Measurements from ENCODE around the gene WDR91.

The WDR91 gene

GRCh38 chr7:135183478-135183877 is 27.8 kb downstream of the WDR91 start:
- intact Hi-C loops (cut with DNase I), result no loop called here
- DNase-seq, result peak in 1 of 10 donors; percentile 6

- peak in 1 of 10 donors; percentile 69 for DNase-seq
- intact Hi-C loops (cut with DNase I), result no loop called here
Observed at GRCh38 chr7:135181929-135182678, 29.2 kb downstream of the WDR91 start.

GRCh38 chr7:135181261-135181928 is 29.9 kb downstream of the WDR91 start:
- DNase-seq, result no peak
- intact Hi-C loops (cut with DNase I), result no loop called here

- intact Hi-C loops (cut with DNase I), result no loop called here
- DNase-seq, result peak in 1 of 10 donors; percentile 15
Observed at GRCh38 chr7:135180122-135180521, 31.2 kb downstream of the WDR91 start.

- intact Hi-C loops (cut with DNase I), result no loop called here
- peak in 1 of 10 donors; percentile 50 for DNase-seq
Observed at GRCh38 chr7:135179321-135179925, 31.9 kb downstream of the WDR91 start.

GRCh38 chr7:135178364-135178763 is 33.0 kb downstream of the WDR91 start:
- intact Hi-C loops (cut with DNase I), result no loop called here
- no peak for DNase-seq

GRCh38 chr7:135177028-135177696 is 34.2 kb downstream of the WDR91 start:
- intact Hi-C loops (cut with DNase I), result no loop called here
- peak in 1 of 10 donors; percentile 18 for DNase-seq

GRCh38 chr7:135175931-135176330 is 35.4 kb downstream of the WDR91 start:
- DNase-seq, result no peak
- intact Hi-C loops (cut with DNase I), result no loop called here

GRCh38 chr7:135174941-135175340 is 36.4 kb downstream of the WDR91 start:
- peak in 1 of 10 donors; percentile 4 for DNase-seq
- intact Hi-C loops (cut with DNase I), result loop anchor here (5.0 kb wide), 1 partner anchor 483 kb away; no protein-coding TSS in a partner anchor

- intact Hi-C loops (cut with DNase I), result loop anchor here (5.0 kb wide), 1 partner anchor 482 kb away; no protein-coding TSS in a partner anchor
Observed at GRCh38 chr7:135173916-135174315, 37.4 kb downstream of the WDR91 start.

GRCh38 chr7:135171581-135172291 is 39.6 kb downstream of the WDR91 start:
- DNase-seq, result peak in 3 of 10 donors; percentile 33 to 58 (median 49)
- intact Hi-C loops (cut with DNase I), result loop anchor here (2.0 to 5.0 kb wide), 2 partner anchors 39 to 479 kb away; partner anchors contain the start of gene WDR91

More at GRCh38 chr7:135173916-135174315, 37.4 kb downstream of the WDR91 start:
- peak in 1 of 10 donors; percentile 45 for DNase-seq

- DNase-seq, result peak in 1 of 10 donors; percentile 5
- intact Hi-C loops (cut with DNase I), result loop anchor here (1.0 to 5.0 kb wide), 3 partner anchors 40 to 479 kb away; partner anchors contain the start of genes AGBL3 and WDR91
Observed at GRCh38 chr7:135170998-135171481, 40.3 kb downstream of the WDR91 start.

GRCh38 chr7:135170274-135170997 is 40.9 kb downstream of the WDR91 start, which contains the start of gene CYREN:
TSS of gene CYREN (minus strand) at chr7:135170707. CDS start at chr7:135168922, 1,785 bp downstream.
- DNase-seq, result peak; percentile 87 to 98 (median 92)
- intact Hi-C loops (cut with DNase I), result loop anchor here (1.0 to 5.0 kb wide), 3 partner anchors 40 to 478 kb away; partner anchors contain the start of genes AGBL3 and WDR91

GRCh38 chr7:135169964-135170273 is 41.4 kb downstream of the WDR91 start:
- DNase-seq, result no peak
- intact Hi-C loops (cut with DNase I), result loop anchor here (1.0 to 5.0 kb wide), 3 partner anchors 41 to 478 kb away; partner anchors contain the start of genes AGBL3 and WDR91

GRCh38 chr7:135169141-135169963 is 42.0 kb downstream of the WDR91 start:
- intact Hi-C loops (cut with DNase I), result no loop called here
- DNase-seq, result peak in 1 of 10 donors; percentile 43

GRCh38 chr7:135168489-135169140 is 42.7 kb downstream of the WDR91 start:
- intact Hi-C loops (cut with DNase I), result no loop called here
- peak in 1 of 10 donors; percentile 80 for DNase-seq

- DNase-seq, result no peak
- intact Hi-C loops (cut with DNase I), result no loop called here
Observed at GRCh38 chr7:135168001-135168400, 43.3 kb downstream of the WDR91 start.
